ENCODE measurements around the gene CA10. TPM values are rescaled to one million over a fixed set of nuclear protein-coding genes. Genes with fewer than 3 reads are reported as not detected.

CA10 gene
- total RNA-seq, 1 experiment from 2014 or later = 0.46 TPM

- Histone ChIP-seq H3K4me2 (ENCODE audit: insufficient read depth, insufficient read length, low read length) (no peak overlapping the region), H3K27me3 (ENCODE audit: insufficient read depth, low read length) (no peaks in the 10 kb centered on the region), H3K79me2 (ENCODE audit: insufficient read depth, low read length) (no peaks in the 10 kb centered on the region), H2BK5ac (ENCODE audit: insufficient read length, low read length) (no peak overlapping the region), H2AFZ (ENCODE audit: low read length) (no peak overlapping the region), H3K9ac (ENCODE audit: extremely low read depth, insufficient read length, low read length) (no peak overlapping the region), H4K20me1 (ENCODE audit: control insufficient read depth, insufficient read depth, insufficient read length) (no peaks in the 10 kb centered on the region), H3K9me3 (ENCODE audit: control insufficient read depth, low read depth, low read length) (no peaks in the 10 kb centered on the region), H2BK15ac (ENCODE audit: low read depth, low read length) (no peak overlapping the region), H3K14ac (ENCODE audit: insufficient read depth, low read length) (no peak overlapping the region), H2BK120ac (ENCODE audit: low read depth, low read length, poor library complexity, severe bottlenecking) (no peak overlapping the region), H3K23ac (ENCODE audit: insufficient read length, low read depth, low read length) (no peak overlapping the region), H3T11ph (ENCODE audit: low read length) (no peak overlapping the region), H3K27ac (ENCODE audit: insufficient read length, low read depth, low read length) (no peak overlapping the region), H3K23me2 (ENCODE audit: insufficient read length, low read depth, low read length, poor library complexity, severe bottlenecking) (no peaks in the 10 kb centered on the region), H3K18ac (ENCODE audit: insufficient read length, low read depth, low read length) (no peak overlapping the region), H3K4me1 (ENCODE audit: insufficient read depth, low read length) (no peaks in the 10 kb centered on the region), H3K4ac (ENCODE audit: low read depth, low read length) (no peak overlapping the region), H4K91ac (ENCODE audit: insufficient read length, low read depth, low read length) (no peak overlapping the region), H2AK5ac (ENCODE audit: insufficient read length, low read length) (no peak overlapping the region), H2BK12ac (ENCODE audit: insufficient read length, low read depth, low read length) (no peak overlapping the region), H4K8ac (replicated peaks; ENCODE audit: insufficient read length, low read depth, low read length) (no peak overlapping the region), H4K5ac (ENCODE audit: insufficient read length, low read depth, low read length) (no peak overlapping the region), H3K56ac (ENCODE audit: insufficient read length, low read depth, low read length) (no peak overlapping the region), H2BK20ac (ENCODE audit: low read depth, low read length, poor library complexity, severe bottlenecking) (no peak overlapping the region), H3K79me1 (ENCODE audit: insufficient read depth, low read depth, low read length, poor library complexity, severe bottlenecking) (no peaks in the 10 kb centered on the region)
- Mint-ChIP-seq H3K4me1 (peaks cover 0 to 8% of the 10 kb centered on the region in 2 experiments; a peak in 2 of 4 replicates), H3K27me3 (ENCODE audit: low read depth) (no peaks in the 10 kb centered on the region), H3K27ac (no peak overlapping the region), H3K9me3 (no peaks in the 10 kb centered on the region), H3K36me3 (ENCODE audit: insufficient read depth in 1 of 3, low read depth in 3 of 3) (no peaks in the 10 kb centered on the region), H3K4me3 (no peak overlapping the region)
- no peak for DNase-seq
- TF ChIP-seq CTCF (conservative IDR thresholded peaks at IDR 0.05) = no peak
Observed at GRCh38 chr17:52027620-52028295, 130.8 kb downstream of the CA10 start.

Measured in H9 (cell line).